ENCODE measurements around the gene CCDC116.

DNA sequence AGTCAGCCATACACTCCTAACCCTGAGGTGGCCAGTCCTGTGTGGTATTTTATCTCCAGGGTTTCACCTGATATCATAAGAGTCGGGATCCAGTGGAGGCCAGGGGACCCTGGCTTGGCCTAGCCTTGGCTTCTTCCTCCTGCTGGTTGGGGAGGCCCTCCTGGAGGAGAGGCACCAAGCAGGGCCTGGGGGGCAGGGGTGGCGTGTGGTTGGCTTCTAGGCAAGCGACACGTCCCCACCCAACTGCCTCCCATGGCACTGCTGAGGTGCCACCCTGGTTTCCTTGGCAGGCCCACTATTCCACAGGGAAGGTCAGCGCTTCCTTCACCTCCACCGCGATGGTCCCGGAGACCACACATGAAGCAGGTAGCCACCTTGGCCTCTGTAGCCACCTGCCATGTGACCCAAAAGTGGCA lies 53.6 kb downstream of the CCDC116 start:
- TF ChIP-seq, protein P1, sequence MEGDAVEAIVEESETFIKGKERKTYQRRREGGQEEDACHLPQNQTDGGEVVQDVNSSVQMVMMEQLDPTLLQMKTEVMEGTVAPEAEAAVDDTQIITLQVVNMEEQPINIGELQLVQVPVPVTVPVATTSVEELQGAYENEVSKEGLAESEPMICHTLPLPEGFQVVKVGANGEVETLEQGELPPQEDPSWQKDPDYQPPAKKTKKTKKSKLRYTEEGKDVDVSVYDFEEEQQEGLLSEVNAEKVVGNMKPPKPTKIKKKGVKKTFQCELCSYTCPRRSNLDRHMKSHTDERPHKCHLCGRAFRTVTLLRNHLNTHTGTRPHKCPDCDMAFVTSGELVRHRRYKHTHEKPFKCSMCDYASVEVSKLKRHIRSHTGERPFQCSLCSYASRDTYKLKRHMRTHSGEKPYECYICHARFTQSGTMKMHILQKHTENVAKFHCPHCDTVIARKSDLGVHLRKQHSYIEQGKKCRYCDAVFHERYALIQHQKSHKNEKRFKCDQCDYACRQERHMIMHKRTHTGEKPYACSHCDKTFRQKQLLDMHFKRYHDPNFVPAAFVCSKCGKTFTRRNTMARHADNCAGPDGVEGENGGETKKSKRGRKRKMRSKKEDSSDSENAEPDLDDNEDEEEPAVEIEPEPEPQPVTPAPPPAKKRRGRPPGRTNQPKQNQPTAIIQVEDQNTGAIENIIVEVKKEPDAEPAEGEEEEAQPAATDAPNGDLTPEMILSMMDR (IDR thresholded peaks at IDR 0.05): no peak
- no peak for TF ChIP-seq POLR2A (IDR thresholded peaks at IDR 0.05)
